ENCODE results near the gene FANCC. TPM values are rescaled to one million over a fixed set of nuclear protein-coding genes. Genes with fewer than 3 reads are reported as not detected.

FANCC gene
- total and polyA plus RNA-seq, 2 of the 13 experiments (the other 11 are each of a cell fraction or from before 2014, with no cell fraction given), result 7.4 to 8.6 TPM

DNA sequence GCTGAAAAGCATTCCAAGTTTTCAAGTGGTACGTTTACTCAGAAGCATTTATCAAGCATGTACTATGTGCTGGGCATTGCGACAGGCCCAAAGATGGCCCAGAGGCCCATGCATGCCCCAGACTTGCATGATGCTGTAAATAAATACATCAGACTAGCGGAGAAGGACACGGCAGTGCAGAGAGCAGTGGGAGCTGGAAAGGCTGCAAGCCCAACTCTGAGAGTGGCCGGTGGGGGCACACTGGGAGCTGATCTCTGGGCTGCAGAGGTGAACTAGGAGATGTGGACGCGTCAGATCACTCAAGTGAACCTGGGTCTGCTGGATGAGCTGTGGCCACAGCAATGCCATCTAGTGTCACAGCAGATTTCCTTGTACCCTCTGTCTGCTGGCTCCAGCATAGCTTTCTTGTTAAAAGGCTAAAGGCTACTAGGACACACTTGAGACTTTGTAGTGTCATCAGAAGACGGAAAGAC, 246.9 kb downstream of the FANCC start (continued):
- TF ChIP-seq USF2 (IDR thresholded peaks at IDR 0.05; ENCODE audit: low read depth, low read length), result no peak
- TF ChIP-seq USF2 (CRISPR knock-in tag; IDR thresholded peaks at IDR 0.05; ENCODE audit: borderline replicate concordance), result no peak
- TF ChIP-seq ZFY (CRISPR knock-in tag; IDR thresholded peaks at IDR 0.05), result no peak; the same call in 1 of the 2 replicates
- no peak for TF ChIP-seq ZNF737 (CRISPR knock-in tag; IDR thresholded peaks at IDR 0.05; ENCODE audit: borderline replicate concordance)
- TF ChIP-seq ZBTB10 (CRISPR knock-in tag; IDR thresholded peaks at IDR 0.05; ENCODE audit: borderline replicate concordance), result no peak
- no peak for TF ChIP-seq ZNF747 (CRISPR knock-in tag; IDR thresholded peaks at IDR 0.05; ENCODE audit: borderline replicate concordance)
- no peak for TF ChIP-seq ZNF615 (CRISPR knock-in tag; IDR thresholded peaks at IDR 0.05; ENCODE audit: borderline replicate concordance)
- TF ChIP-seq MBNL3 (CRISPR knock-in tag; conservative IDR thresholded peaks at IDR 0.05), result no peak
- TF ChIP-seq ZFP1 (CRISPR knock-in tag; IDR thresholded peaks at IDR 0.05), result no peak
- TF ChIP-seq, protein P1, sequence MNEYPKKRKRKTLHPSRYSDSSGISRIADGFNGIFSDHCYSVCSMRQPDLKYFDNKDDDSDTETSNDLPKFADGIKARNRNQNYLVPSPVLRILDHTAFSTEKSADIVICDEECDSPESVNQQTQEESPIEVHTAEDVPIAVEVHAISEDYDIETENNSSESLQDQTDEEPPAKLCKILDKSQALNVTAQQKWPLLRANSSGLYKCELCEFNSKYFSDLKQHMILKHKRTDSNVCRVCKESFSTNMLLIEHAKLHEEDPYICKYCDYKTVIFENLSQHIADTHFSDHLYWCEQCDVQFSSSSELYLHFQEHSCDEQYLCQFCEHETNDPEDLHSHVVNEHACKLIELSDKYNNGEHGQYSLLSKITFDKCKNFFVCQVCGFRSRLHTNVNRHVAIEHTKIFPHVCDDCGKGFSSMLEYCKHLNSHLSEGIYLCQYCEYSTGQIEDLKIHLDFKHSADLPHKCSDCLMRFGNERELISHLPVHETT (CRISPR knock-in tag; conservative IDR thresholded peaks at IDR 0.05), result no peak
- TF ChIP-seq JARID2 (CRISPR knock-in tag; IDR thresholded peaks at IDR 0.05; ENCODE audit: insufficient replicate concordance), result no peak
- no peak for TF ChIP-seq PCBP2 (optimal IDR thresholded peaks at IDR 0.05; ENCODE audit: low read depth, low read length, poor library complexity, severe bottlenecking)
- no peak for TF ChIP-seq HNF4G (IDR thresholded peaks at IDR 0.05; ENCODE audit: borderline replicate concordance, low read depth, low read length)
- TF ChIP-seq HNF4G (CRISPR knock-in tag; IDR thresholded peaks at IDR 0.05; ENCODE audit: borderline replicate concordance, low read depth), result no peak
- TF ChIP-seq ZIK1 (CRISPR knock-in tag; IDR thresholded peaks at IDR 0.05; ENCODE audit: borderline replicate concordance, low read depth), result no peak
- no peak for TF ChIP-seq ZNF766 (CRISPR knock-in tag; IDR thresholded peaks at IDR 0.05; ENCODE audit: borderline replicate concordance)
- no peak for TF ChIP-seq ZNF431 (CRISPR knock-in tag; IDR thresholded peaks at IDR 0.05; ENCODE audit: borderline replicate concordance, low read depth)
- no peak for TF ChIP-seq DR1 (CRISPR knock-in tag; IDR thresholded peaks at IDR 0.05)
- TF ChIP-seq TFDP1 (CRISPR knock-in tag; IDR thresholded peaks at IDR 0.05; ENCODE audit: borderline replicate concordance), result no peak
- TF ChIP-seq GTF2F1 (IDR thresholded peaks at IDR 0.05; ENCODE audit: low read length), result no peak
- TF ChIP-seq ZNF83 (CRISPR knock-in tag; IDR thresholded peaks at IDR 0.05; ENCODE audit: borderline replicate concordance), result no peak
- TF ChIP-seq KDM1A (CRISPR knock-in tag; IDR thresholded peaks at IDR 0.05), result peak; percentile 60; the same call in 1 of the 2 replicates
